Neural cell (in vitro differentiated cells): ENCODE results near the gene MAP4K2. TPM values are rescaled to one million over a fixed set of nuclear protein-coding genes. Genes with fewer than 3 reads are reported as not detected.

Experiments used
- H2AFZ ChIP-seq: fragments of 200-600, 300-800 bp; sonication (generic), shearing (Covaris generic); 2 replicates; pipeline ENCODE4 v1.6.0; 2014; ENCODE audit warnings: low read depth, mild to moderate bottlenecking, antibody characterized with exemption, low read length, moderate library complexity
- H3F3A ChIP-seq: fragments of 200-600 bp; shearing (Covaris generic); 2 replicates; pipeline ENCODE4 v1.6.1; 2016; ENCODE audit warnings: mild to moderate bottlenecking, moderate library complexity, mixed read lengths, antibody characterized with exemption, low read length; ENCODE audit not compliant: insufficient read depth, poor library complexity, severe bottlenecking
- H3K27ac ChIP-seq: fragments of 200-600, 300-800 bp; sonication (generic), shearing (Covaris generic); 2 replicates; pipeline ENCODE4 v1.5.1; 2014; ENCODE audit warnings: mild to moderate bottlenecking, low read length, moderate library complexity
- H3K27me3 ChIP-seq: fragments of 300-800, 200-600 bp; sonication (generic), shearing (Covaris generic); 2 replicates; pipeline ENCODE4 v1.6.0; 2014; ENCODE audit warnings: mild to moderate bottlenecking, low read depth, low read length, moderate library complexity; ENCODE audit not compliant: insufficient read depth
- H3K36me3 ChIP-seq: fragments of 300-800, 200-600 bp; sonication (generic), shearing (Covaris generic); 2 replicates; pipeline ENCODE4 v1.5.1; 2014; ENCODE audit warnings: mild to moderate bottlenecking, antibody characterized with exemption, low read length, moderate library complexity; ENCODE audit not compliant: insufficient read depth
- H3K4me2 ChIP-seq: fragments of 300-800, 200-600 bp; sonication (generic), shearing (Covaris generic); 2 replicates; pipeline ENCODE4 v1.6.0; 2014; ENCODE audit warnings: mild to moderate bottlenecking, low read length
- H3K4me3 ChIP-seq: fragments of 300-800, 200-600 bp; sonication (generic), shearing (Covaris generic); 2 replicates; pipeline ENCODE4 v1.5.1; 2014; ENCODE audit warnings: mild to moderate bottlenecking, low read length, moderate library complexity
- H3K79me2 ChIP-seq: fragments of 200-600 bp; shearing (Covaris generic); replicated peaks from 2 replicates; pipeline ENCODE4 v1.6.0; 2014; ENCODE audit warnings: mild to moderate bottlenecking, low read length, moderate library complexity; ENCODE audit not compliant: insufficient read depth
- H3K9ac ChIP-seq: fragments of 300-800, 200-600 bp; sonication (generic), shearing (Covaris generic); 2 replicates; pipeline ENCODE4 v1.6.1; 2016; ENCODE audit warnings: mild to moderate bottlenecking, low read length, mixed read lengths
- H3K9me2 ChIP-seq: fragments of 200-600 bp; shearing (Covaris generic); 2 replicates; pipeline ENCODE4 v1.6.1; 2016; ENCODE audit warnings: mild to moderate bottlenecking, low read length, mixed read lengths; ENCODE audit not compliant: insufficient read depth
- H3K9me3 ChIP-seq: fragments of 200-600, 300-800 bp; sonication (generic), shearing (Covaris generic); 2 replicates; pipeline ENCODE4 v1.6.1; 2016; ENCODE audit warnings: mild to moderate bottlenecking, mixed run types, low read length, moderate library complexity, mixed read lengths
- H4K20me1 ChIP-seq: fragments of 200-600 bp; shearing (Covaris generic); 2 replicates; pipeline ENCODE4 v1.6.1; 2016; ENCODE audit warnings: mild to moderate bottlenecking, mixed run types; ENCODE audit not compliant: insufficient read depth
- CTCF ChIP-seq: fragments of 450-650 bp; IDR thresholded peaks from 2 replicates; pipeline ENCODE4 v1.5.1; 2014; ENCODE audit warnings: antibody characterized with exemption, mild to moderate bottlenecking, moderate library complexity; ENCODE audit not compliant: poor library complexity, severe bottlenecking
- EP300 ChIP-seq: fragments of 450-650 bp; conservative IDR thresholded peaks from 2 replicates; pipeline ENCODE4 v1.6.1; 2014; ENCODE audit warnings: antibody characterized with exemption, mild to moderate bottlenecking, moderate library complexity; ENCODE audit not compliant: poor library complexity, severe bottlenecking
- EZH2 ChIP-seq: fragments of 200-600, 300-800 bp; shearing (Covaris generic), sonication (generic); IDR thresholded peaks from 2 replicates; pipeline ENCODE4 v1.6.1; 2014; ENCODE audit warnings: antibody characterized with exemption, low read length, borderline replicate concordance, mild to moderate bottlenecking; ENCODE audit not compliant: insufficient read depth, poor library complexity, severe bottlenecking
- MXI1 ChIP-seq: fragments of 450-650 bp; conservative IDR thresholded peaks from 2 replicates; pipeline ENCODE4 v1.6.1; 2014; ENCODE audit warnings: antibody characterized with exemption, mild to moderate bottlenecking; ENCODE audit not compliant: poor library complexity, severe bottlenecking
- POLR2AphosphoS5 ChIP-seq: IDR thresholded peaks from 2 replicates; pipeline ENCODE4 v1.6.1; 2012
- RAD21 ChIP-seq: fragments of 450-650 bp; conservative IDR thresholded peaks from 2 replicates; pipeline ENCODE4 v1.6.1; 2014; ENCODE audit warnings: antibody characterized with exemption, mild to moderate bottlenecking, moderate library complexity
- REST ChIP-seq: IDR thresholded peaks from 2 replicates; pipeline ENCODE4 v1.6.1; 2012; ENCODE audit warnings: borderline replicate concordance
- SMC3 ChIP-seq: fragments of 450-650 bp; conservative IDR thresholded peaks from 2 replicates; pipeline ENCODE4 v1.6.1; 2014; ENCODE audit warnings: antibody characterized with exemption, mild to moderate bottlenecking, moderate library complexity; ENCODE audit not compliant: poor library complexity
- TAF1 ChIP-seq: IDR thresholded peaks from 2 replicates; pipeline ENCODE4 v1.6.1; 2012; ENCODE audit warnings: low read depth
- polyA plus RNA-seq: library from polyadenylated mRNA; depleted of rRNA; stranded (reverse); fragments of >200 nt; gene quantifications from 2 replicates; pipeline ENCODE4 v1.2.3, GENCODE V29; 2014

MAP4K2 gene
- polyA plus RNA-seq, 1 donor from 2014 or later, result 12.4 TPM

GRCh38 chr11:64763526-64764039 is 39.4 kb downstream of the MAP4K2 start:
- H3F3A ChIP-seq, result no peaks in the 10 kb centered on the region
- no peak overlapping the region for H2AFZ ChIP-seq
- H3K9me3 ChIP-seq, result no peaks in the 10 kb centered on the region
- peaks cover 8% of the 10 kb centered on the region for H3K36me3 ChIP-seq
- H3K9me2 ChIP-seq, result no peaks in the 10 kb centered on the region
- peak overlapping the region; percentile 23 for H3K4me3 ChIP-seq
- no peaks in the 10 kb centered on the region for H3K79me2 ChIP-seq
- TF ChIP-seq MXI1 (no peak), POLR2AphosphoS5 (peak; percentile 17)
- H3K4me2 ChIP-seq, result no peak overlapping the region
- peaks cover 5% of the 10 kb centered on the region for H4K20me1 ChIP-seq
- H3K9ac ChIP-seq, result peak overlapping the region; percentile 31
- H3K27ac ChIP-seq, result peak overlapping the region; percentile 68
- no peaks in the 10 kb centered on the region for H3K27me3 ChIP-seq

- no peak overlapping the region for H3K4me2 ChIP-seq
- peaks cover 5% of the 10 kb centered on the region for H4K20me1 ChIP-seq
- H3K4me3 ChIP-seq, result peak overlapping the region; percentile 23
- peak overlapping the region; percentile 68 for H3K27ac ChIP-seq
- H3K9me3 ChIP-seq, result no peaks in the 10 kb centered on the region
- no peak for TF ChIP-seq MXI1
- TF ChIP-seq POLR2AphosphoS5, result peak; percentile 13
- peak; percentile 12 for TF ChIP-seq SMC3
- H3F3A ChIP-seq, result no peaks in the 10 kb centered on the region
- H3K36me3 ChIP-seq, result peaks cover 1% of the 10 kb centered on the region
- no peaks in the 10 kb centered on the region for H3K27me3 ChIP-seq
- H3K9me2 ChIP-seq, result no peaks in the 10 kb centered on the region
- no peaks in the 10 kb centered on the region for H3K79me2 ChIP-seq
- H3K9ac ChIP-seq, result peak overlapping the region; percentile 31
- no peak overlapping the region for H2AFZ ChIP-seq
Measured at GRCh38 chr11:64762674-64763525, 40.1 kb downstream of the MAP4K2 start.

- Histone ChIP-seq H2AFZ (no peak overlapping the region), H3K27ac (peak overlapping the region; percentile 68), H3K79me2 (no peaks in the 10 kb centered on the region), H3K36me3 (no peaks in the 10 kb centered on the region), H4K20me1 (peaks cover under 1% of the 10 kb centered on the region), H3K4me3 (no peak overlapping the region), H3F3A (no peaks in the 10 kb centered on the region), H3K27me3 (no peaks in the 10 kb centered on the region), H3K9ac (no peak overlapping the region), H3K9me3 (no peaks in the 10 kb centered on the region), H3K4me2 (no peak overlapping the region), H3K9me2 (no peaks in the 10 kb centered on the region)
- no peak for TF ChIP-seq TAF1
- TF ChIP-seq POLR2AphosphoS5, result peak; percentile 24
Measured at GRCh38 chr11:64762277-64762673, 40.7 kb downstream of the MAP4K2 start.

GRCh38 chr11:64760759-64761420 is 42.1 kb downstream of the MAP4K2 start:
- no peak overlapping the region for H3K27ac ChIP-seq
- H3K79me2 ChIP-seq, result no peaks in the 10 kb centered on the region
- H3F3A ChIP-seq, result no peaks in the 10 kb centered on the region
- no peaks in the 10 kb centered on the region for H3K36me3 ChIP-seq
- TF ChIP-seq RAD21, result no peak
- no peak for TF ChIP-seq CTCF
- no peak for TF ChIP-seq REST
- TF ChIP-seq POLR2AphosphoS5, result no peak
- TF ChIP-seq SMC3, result no peak
- no peak for TF ChIP-seq MXI1
- no peak for TF ChIP-seq EP300
- TF ChIP-seq EZH2, result no peak
- TF ChIP-seq TAF1, result no peak
- no peaks in the 10 kb centered on the region for H4K20me1 ChIP-seq
- no peaks in the 10 kb centered on the region for H3K9me2 ChIP-seq
- no peak overlapping the region for H3K9ac ChIP-seq
- no peaks in the 10 kb centered on the region for H3K9me3 ChIP-seq
- no peak overlapping the region for H3K4me3 ChIP-seq
- H2AFZ ChIP-seq, result no peak overlapping the region
- H3K4me2 ChIP-seq, result no peak overlapping the region
- no peaks in the 10 kb centered on the region for H3K27me3 ChIP-seq
